ENCODE results near the gene PRF1. TPM values are rescaled to one million over a fixed set of nuclear protein-coding genes. Genes with fewer than 3 reads are reported as not detected.

PRF1 gene
- total RNA-seq, 1 experiment from 2014 or later: 6.4 TPM

DNA sequence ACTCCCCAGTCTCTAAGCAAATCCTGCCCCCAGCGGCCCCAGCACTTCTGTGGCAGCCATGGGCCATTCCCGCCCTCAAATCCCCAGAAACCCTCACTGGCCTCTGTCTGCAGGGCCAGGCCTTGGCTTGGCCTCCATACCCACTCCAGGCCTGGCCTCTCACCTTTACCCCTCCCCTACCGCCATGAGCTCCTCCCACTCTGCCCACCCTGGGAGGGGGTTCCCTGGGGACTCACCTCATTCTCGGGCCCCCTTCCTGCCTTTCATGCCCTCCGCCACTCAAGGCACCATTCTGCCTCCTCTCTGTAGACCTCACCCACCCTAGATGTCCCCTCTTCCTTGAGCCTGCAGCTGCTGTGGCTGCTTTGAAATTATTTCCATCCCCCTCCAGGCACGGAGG is 41.0 kb downstream of the PRF1 start:
- no peak for ATAC-seq
- no TSS peak for BruUV-seq (replicated peaks)
- no peaks in the 10 kb centered on the region for H3K9me2 ChIP-seq (ENCODE audit: insufficient read depth)
- no peak overlapping the region; the same call in 1 of the 2 replicates for H3K27ac ChIP-seq (ENCODE audit: low read depth, low read length)
- H3K9ac ChIP-seq (ENCODE audit: low read length): no peak overlapping the region
- peaks cover 19 to 80% of the 10 kb centered on the region in 2 experiments for H3K4me1 ChIP-seq (ENCODE audit: control insufficient read depth in 1 of 2, insufficient read depth in 2 of 2, low read length in 2 of 2)
- intact Hi-C loops (cut with micrococcal nuclease): no loop called here
- TF ChIP-seq EZH2 (IDR thresholded peaks at IDR 0.05): no peak
- TF ChIP-seq, protein P1, sequence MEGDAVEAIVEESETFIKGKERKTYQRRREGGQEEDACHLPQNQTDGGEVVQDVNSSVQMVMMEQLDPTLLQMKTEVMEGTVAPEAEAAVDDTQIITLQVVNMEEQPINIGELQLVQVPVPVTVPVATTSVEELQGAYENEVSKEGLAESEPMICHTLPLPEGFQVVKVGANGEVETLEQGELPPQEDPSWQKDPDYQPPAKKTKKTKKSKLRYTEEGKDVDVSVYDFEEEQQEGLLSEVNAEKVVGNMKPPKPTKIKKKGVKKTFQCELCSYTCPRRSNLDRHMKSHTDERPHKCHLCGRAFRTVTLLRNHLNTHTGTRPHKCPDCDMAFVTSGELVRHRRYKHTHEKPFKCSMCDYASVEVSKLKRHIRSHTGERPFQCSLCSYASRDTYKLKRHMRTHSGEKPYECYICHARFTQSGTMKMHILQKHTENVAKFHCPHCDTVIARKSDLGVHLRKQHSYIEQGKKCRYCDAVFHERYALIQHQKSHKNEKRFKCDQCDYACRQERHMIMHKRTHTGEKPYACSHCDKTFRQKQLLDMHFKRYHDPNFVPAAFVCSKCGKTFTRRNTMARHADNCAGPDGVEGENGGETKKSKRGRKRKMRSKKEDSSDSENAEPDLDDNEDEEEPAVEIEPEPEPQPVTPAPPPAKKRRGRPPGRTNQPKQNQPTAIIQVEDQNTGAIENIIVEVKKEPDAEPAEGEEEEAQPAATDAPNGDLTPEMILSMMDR (IDR thresholded peaks at IDR 0.05 in 2 of 3, conservative IDR thresholded peaks at IDR 0.05 in 1 of 3; ENCODE audit: borderline replicate concordance in 1 of 3, insufficient read depth in 1 of 3, low read depth in 2 of 3, low read length in 2 of 3): no peak
- TF ChIP-seq EGR1 (IDR thresholded peaks at IDR 0.05; ENCODE audit: low read depth): no peak
- no peak for TF ChIP-seq CEBPB (IDR thresholded peaks at IDR 0.05; ENCODE audit: low read depth)
- TF ChIP-seq YY1 (IDR thresholded peaks at IDR 0.05; ENCODE audit: extremely low read depth, insufficient replicate concordance, low read depth, low read length): no peak
- no peak for TF ChIP-seq JUND (IDR thresholded peaks at IDR 0.05)
- TF ChIP-seq ZFX (IDR thresholded peaks at IDR 0.05): no peak
- TF ChIP-seq, protein P2, sequence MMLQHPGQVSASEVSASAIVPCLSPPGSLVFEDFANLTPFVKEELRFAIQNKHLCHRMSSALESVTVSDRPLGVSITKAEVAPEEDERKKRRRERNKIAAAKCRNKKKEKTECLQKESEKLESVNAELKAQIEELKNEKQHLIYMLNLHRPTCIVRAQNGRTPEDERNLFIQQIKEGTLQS (IDR thresholded peaks at IDR 0.05): no peak
- no peak for TF ChIP-seq POLR2AphosphoS5 (IDR thresholded peaks at IDR 0.05; ENCODE audit: low read depth, low read length)
- TF ChIP-seq SIN3A (IDR thresholded peaks at IDR 0.05; ENCODE audit: low read depth): no peak
- TF ChIP-seq, protein P3, sequence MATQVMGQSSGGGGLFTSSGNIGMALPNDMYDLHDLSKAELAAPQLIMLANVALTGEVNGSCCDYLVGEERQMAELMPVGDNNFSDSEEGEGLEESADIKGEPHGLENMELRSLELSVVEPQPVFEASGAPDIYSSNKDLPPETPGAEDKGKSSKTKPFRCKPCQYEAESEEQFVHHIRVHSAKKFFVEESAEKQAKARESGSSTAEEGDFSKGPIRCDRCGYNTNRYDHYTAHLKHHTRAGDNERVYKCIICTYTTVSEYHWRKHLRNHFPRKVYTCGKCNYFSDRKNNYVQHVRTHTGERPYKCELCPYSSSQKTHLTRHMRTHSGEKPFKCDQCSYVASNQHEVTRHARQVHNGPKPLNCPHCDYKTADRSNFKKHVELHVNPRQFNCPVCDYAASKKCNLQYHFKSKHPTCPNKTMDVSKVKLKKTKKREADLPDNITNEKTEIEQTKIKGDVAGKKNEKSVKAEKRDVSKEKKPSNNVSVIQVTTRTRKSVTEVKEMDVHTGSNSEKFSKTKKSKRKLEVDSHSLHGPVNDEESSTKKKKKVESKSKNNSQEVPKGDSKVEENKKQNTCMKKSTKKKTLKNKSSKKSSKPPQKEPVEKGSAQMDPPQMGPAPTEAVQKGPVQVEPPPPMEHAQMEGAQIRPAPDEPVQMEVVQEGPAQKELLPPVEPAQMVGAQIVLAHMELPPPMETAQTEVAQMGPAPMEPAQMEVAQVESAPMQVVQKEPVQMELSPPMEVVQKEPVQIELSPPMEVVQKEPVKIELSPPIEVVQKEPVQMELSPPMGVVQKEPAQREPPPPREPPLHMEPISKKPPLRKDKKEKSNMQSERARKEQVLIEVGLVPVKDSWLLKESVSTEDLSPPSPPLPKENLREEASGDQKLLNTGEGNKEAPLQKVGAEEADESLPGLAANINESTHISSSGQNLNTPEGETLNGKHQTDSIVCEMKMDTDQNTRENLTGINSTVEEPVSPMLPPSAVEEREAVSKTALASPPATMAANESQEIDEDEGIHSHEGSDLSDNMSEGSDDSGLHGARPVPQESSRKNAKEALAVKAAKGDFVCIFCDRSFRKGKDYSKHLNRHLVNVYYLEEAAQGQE (IDR thresholded peaks at IDR 0.05; ENCODE audit: low read depth): no peak
- no peak for TF ChIP-seq SP1 (IDR thresholded peaks at IDR 0.05; ENCODE audit: low read depth)
- TF ChIP-seq RAD21 (IDR thresholded peaks at IDR 0.05; ENCODE audit: low read depth): no peak
- no peak for TF ChIP-seq TCF7L2 (IDR thresholded peaks at IDR 0.05; ENCODE audit: borderline replicate concordance, extremely low read depth, insufficient read depth, insufficient read length)
- no peak for TF ChIP-seq EZH2phosphoT487 (IDR thresholded peaks at IDR 0.05; ENCODE audit: borderline replicate concordance)
- ChIA-PET CTCF (interaction anchor here (1.2 kb wide), 1 partner anchor 13 kb away, joined by 3 read pairs; no protein-coding TSS in a partner anchor), RAD21 (ENCODE audit: low non-redundant PET in 1 of 2, low total read pairs in 2 of 2, uncharacterized antibody in 2 of 2, unreplicated experiment in 2 of 2) (no interaction called here), POLR2A (no interaction called here)
- H4K20me1 ChIP-seq (ENCODE audit: insufficient read depth): no peaks in the 10 kb centered on the region
- H2AFZ ChIP-seq (ENCODE audit: low read depth, low read length, poor library complexity, severe bottlenecking): no peak overlapping the region
- no peak overlapping the region for H3K4me3 ChIP-seq (replicated peaks in 1 of 2; ENCODE audit: low read depth in 1 of 2, low read length in 2 of 2)
- H3K79me2 ChIP-seq (ENCODE audit: insufficient read depth, low read length): peaks cover 11% of the 10 kb centered on the region; the same call in 1 of the 2 replicates
- peaks cover 0 to 3% of the 10 kb centered on the region in 2 experiments; a peak in 1 of 4 replicates for H3K36me3 ChIP-seq (ENCODE audit: control insufficient read depth in 1 of 2, insufficient read depth in 2 of 2, low read length in 2 of 2)
- no peak for DNase-seq (ENCODE audit: low read depth, low spot score)
- H3K4me2 ChIP-seq (ENCODE audit: low read length): no peak overlapping the region
- H3K27me3 ChIP-seq (ENCODE audit: insufficient read depth, low read length): no peaks in the 10 kb centered on the region
- no peaks in the 10 kb centered on the region for H3K9me3 ChIP-seq (ENCODE audit: control insufficient read depth in 1 of 2, insufficient read depth in 1 of 2, low read depth in 1 of 2, low read length in 2 of 2)
